ENCODE measurements around the gene DLGAP4. TPM values are rescaled to one million over a fixed set of nuclear protein-coding genes. Genes with fewer than 3 reads are reported as not detected.

Gene DLGAP4
- total RNA-seq, 2 donors from 2014 or later: 33.9 to 45.4 TPM

- H3K9me3 ChIP-seq (ENCODE audit: control insufficient read depth, low read length, poor library complexity, severe bottlenecking): no peaks in the 10 kb centered on the region
- no peak overlapping the region for H3K27ac Mint-ChIP-seq
- no peaks in the 10 kb centered on the region for H3K4me1 Mint-ChIP-seq
- DNase-seq (no peak), ATAC-seq (no peak)
- H3K27me3 Mint-ChIP-seq: no peaks in the 10 kb centered on the region
- H3K4me3 Mint-ChIP-seq: no peak overlapping the region
- no peaks in the 10 kb centered on the region for H3K36me3 Mint-ChIP-seq (ENCODE audit: low read depth)
Measured at GRCh38 chr20:36538026-36538722, 232.0 kb downstream of the DLGAP4 start.

GRCh38 chr20:36540551-36541211 lies 234.5 kb downstream of the DLGAP4 start:
- Mint-ChIP-seq H3K4me1 (no peaks in the 10 kb centered on the region), H3K27me3 (no peaks in the 10 kb centered on the region), H3K27ac (no peak overlapping the region), H3K36me3 (ENCODE audit: low read depth) (no peaks in the 10 kb centered on the region), H3K4me3 (peak overlapping the region; percentile 5)
- no peaks in the 10 kb centered on the region for H3K9me3 ChIP-seq (ENCODE audit: control insufficient read depth, low read length, poor library complexity, severe bottlenecking)
- DNase-seq (no peak), ATAC-seq (no peak)

- H3K27me3 Mint-ChIP-seq: no peaks in the 10 kb centered on the region
- DNase-seq (no peak), ATAC-seq (peak; percentile 39)
- H3K4me3 Mint-ChIP-seq: peak within 1 kb of the TSS; percentile 5
- peaks cover 3% of the 10 kb centered on the region for H3K4me1 Mint-ChIP-seq
- no peaks in the 10 kb centered on the region for H3K36me3 Mint-ChIP-seq (ENCODE audit: low read depth)
- no peak within 1 kb of the TSS for H3K27ac Mint-ChIP-seq
- H3K9me3 ChIP-seq (ENCODE audit: control insufficient read depth, low read length, poor library complexity, severe bottlenecking): no peaks in the 10 kb centered on the region
Measured at GRCh38 chr20:36541227-36541767, 235.2 kb downstream of the DLGAP4 start, which contains the start of gene MYL9. Gene MYL9 (plus strand): TSS chr20:36541519. CDS start chr20:36544885, 3,366 bp downstream.

DNA sequence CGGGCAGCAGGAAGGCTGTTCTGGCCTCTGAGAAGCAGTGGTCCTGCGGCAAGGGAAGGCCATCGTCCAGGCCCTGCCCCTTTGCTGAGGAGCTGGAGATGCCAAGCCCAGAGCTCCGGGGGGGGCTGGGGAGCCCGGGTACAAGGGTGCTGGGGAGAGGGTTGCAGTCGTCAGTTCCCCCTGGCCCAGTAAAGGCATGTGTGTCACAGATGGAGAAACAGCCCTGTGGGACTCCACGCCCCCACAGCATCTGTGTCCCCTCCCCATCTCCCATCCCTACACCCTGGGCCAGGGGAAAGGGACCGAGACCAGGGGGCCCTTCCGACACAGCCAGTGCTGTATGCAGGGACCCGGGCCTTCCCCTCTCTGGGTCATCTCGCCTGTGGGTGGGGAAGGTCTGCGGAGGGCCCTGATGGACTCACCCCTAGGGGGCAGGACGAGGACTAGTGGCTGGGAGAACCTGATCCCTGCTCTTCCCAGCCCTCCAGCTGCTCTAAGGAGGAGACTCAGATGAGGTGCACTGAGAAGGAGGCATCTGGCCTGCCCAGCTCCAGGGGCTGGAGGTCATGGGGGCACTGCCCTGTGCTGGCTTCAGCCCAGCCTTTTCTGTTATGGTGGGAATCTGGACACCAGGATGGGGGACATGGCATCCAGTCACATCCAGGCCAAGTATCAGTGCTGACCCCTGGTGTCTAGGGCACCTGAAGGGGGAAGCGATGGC lies 235.8 kb downstream of the DLGAP4 start:
- DNase-seq: no peak

DNA sequence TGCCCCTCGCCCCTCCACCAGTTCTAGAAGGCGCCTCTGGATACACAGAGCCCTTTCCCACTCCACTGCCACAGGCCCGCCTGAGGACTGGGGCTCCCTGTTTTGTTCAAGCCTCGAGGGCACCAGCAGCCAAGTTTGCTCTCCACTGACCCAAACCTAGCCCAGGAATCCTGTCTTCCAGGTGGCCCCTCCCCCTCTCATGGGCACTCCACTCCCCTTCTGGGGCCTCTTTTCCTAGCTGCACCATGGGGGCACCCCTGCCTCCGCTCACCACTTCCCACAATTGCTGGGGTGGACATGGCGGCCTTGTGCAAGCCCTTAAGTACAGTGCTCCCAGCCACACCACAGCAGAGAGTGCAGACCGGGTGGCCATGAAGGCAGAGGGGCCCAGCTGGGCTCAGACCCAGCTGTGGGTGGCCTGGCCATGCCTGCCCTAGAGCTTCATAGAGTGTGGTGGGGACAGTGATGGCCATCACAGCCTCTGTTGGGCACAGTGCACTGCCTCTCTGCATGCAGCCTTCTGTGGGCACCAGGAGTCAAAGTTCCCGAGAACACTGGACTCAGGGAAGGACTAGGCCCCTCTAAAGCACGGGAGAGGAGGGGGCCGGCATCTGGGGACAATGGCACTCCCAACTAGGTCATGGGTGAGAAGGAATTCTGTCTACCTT lies 236.5 kb downstream of the DLGAP4 start:
- ATAC-seq (no peak), DNase-seq (no peak)
- H3K9me3 ChIP-seq (ENCODE audit: control insufficient read depth, low read length, poor library complexity, severe bottlenecking): no peaks in the 10 kb centered on the region
- H3K27me3 Mint-ChIP-seq: no peaks in the 10 kb centered on the region
- H3K4me3 Mint-ChIP-seq: no peak overlapping the region
- no peaks in the 10 kb centered on the region for H3K36me3 Mint-ChIP-seq (ENCODE audit: low read depth)
- peak overlapping the region; percentile 34 for H3K27ac Mint-ChIP-seq
- peaks cover 3% of the 10 kb centered on the region for H3K4me1 Mint-ChIP-seq

More for the DNA sequence above, 235.8 kb downstream of the DLGAP4 start:
- no peak for ATAC-seq
- no peaks in the 10 kb centered on the region for H3K27me3 Mint-ChIP-seq
- peaks cover 3% of the 10 kb centered on the region for H3K4me1 Mint-ChIP-seq
- H3K4me3 Mint-ChIP-seq: no peak overlapping the region
- H3K27ac Mint-ChIP-seq: no peak overlapping the region
- no peaks in the 10 kb centered on the region for H3K36me3 Mint-ChIP-seq (ENCODE audit: low read depth)
- H3K9me3 ChIP-seq (ENCODE audit: control insufficient read depth, low read length, poor library complexity, severe bottlenecking): no peaks in the 10 kb centered on the region

GRCh38 chr20:36543184-36544133 lies 237.3 kb downstream of the DLGAP4 start:
- Mint-ChIP-seq H3K27ac (peak overlapping the region; percentile 34), H3K27me3 (no peaks in the 10 kb centered on the region), H3K4me3 (no peak overlapping the region), H3K36me3 (ENCODE audit: low read depth) (no peaks in the 10 kb centered on the region), H3K4me1 (peaks cover 3% of the 10 kb centered on the region)
- DNase-seq (no peak), ATAC-seq (no peak)
- no peaks in the 10 kb centered on the region for H3K9me3 ChIP-seq (ENCODE audit: control insufficient read depth, low read length, poor library complexity, severe bottlenecking)

GRCh38 chr20:36544134-36545018 lies 238.2 kb downstream of the DLGAP4 start:
- ATAC-seq: no peak
- Mint-ChIP-seq H3K4me3 (no peak overlapping the region), H3K4me1 (peaks cover 3% of the 10 kb centered on the region)

GRCh38 chr20:36546111-36546736 lies 240.1 kb downstream of the DLGAP4 start:
- DNase-seq (no peak), ATAC-seq (no peak)
- no peaks in the 10 kb centered on the region for H3K36me3 Mint-ChIP-seq (ENCODE audit: low read depth)
- H3K27ac Mint-ChIP-seq: no peak overlapping the region
- no peak overlapping the region for H3K4me3 Mint-ChIP-seq
- peaks cover 5% of the 10 kb centered on the region for H3K4me1 Mint-ChIP-seq
- no peaks in the 10 kb centered on the region for H3K9me3 ChIP-seq (ENCODE audit: control insufficient read depth, low read length, poor library complexity, severe bottlenecking)
- H3K27me3 Mint-ChIP-seq: no peaks in the 10 kb centered on the region

More at GRCh38 chr20:36544134-36545018, 238.2 kb downstream of the DLGAP4 start:
- Mint-ChIP-seq H3K27ac (peak overlapping the region; percentile 34), H3K36me3 (ENCODE audit: low read depth) (no peaks in the 10 kb centered on the region), H3K27me3 (no peaks in the 10 kb centered on the region)
- no peaks in the 10 kb centered on the region for H3K9me3 ChIP-seq (ENCODE audit: control insufficient read depth, low read length, poor library complexity, severe bottlenecking)
- DNase-seq: no peak

DNA sequence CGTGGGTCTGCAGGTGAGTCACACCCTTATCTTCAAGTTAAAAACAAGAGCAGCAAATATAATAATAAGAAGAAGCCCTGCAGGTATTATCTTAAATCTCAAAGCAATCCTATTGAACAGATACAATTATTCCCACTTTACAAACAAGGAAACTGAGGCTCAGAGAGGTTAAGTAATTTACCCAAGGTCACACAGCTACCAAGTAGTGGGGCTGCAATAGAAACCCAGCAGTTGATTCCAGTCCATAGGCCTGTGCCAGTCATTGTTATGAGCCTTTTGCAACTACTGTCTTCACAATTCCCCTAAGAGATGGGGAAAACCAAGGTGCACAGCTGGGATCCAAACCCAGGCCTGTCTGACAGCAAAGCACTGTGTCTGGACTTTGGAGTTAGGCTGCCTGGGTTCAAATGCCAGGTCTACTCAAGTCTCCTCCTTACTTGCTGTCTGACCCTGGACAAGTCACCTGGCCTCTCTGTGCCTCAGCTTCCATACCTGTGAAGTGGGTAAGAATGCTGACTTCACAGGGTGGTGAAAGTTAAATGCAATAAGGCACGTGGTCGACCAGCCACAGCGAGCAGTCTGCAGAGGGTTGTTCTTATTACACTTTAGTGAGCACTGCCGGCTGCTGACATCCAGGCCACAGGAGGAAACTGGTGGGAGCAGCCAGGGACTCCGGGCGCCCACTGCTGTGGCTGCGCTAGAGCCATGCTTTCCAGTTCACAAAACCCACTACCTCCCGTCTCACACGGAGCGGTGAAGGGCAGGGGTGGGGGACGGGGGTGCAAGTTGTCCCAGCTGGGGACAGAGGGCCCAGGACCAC lies 241.3 kb downstream of the DLGAP4 start:
- H3K9me3 ChIP-seq (ENCODE audit: control insufficient read depth, low read length, poor library complexity, severe bottlenecking): no peaks in the 10 kb centered on the region
- Mint-ChIP-seq H3K4me1 (peaks cover 5% of the 10 kb centered on the region), H3K36me3 (ENCODE audit: low read depth) (no peaks in the 10 kb centered on the region), H3K27me3 (no peaks in the 10 kb centered on the region), H3K4me3 (no peak overlapping the region), H3K27ac (no peak overlapping the region)
- DNase-seq (no peak), ATAC-seq (no peak)

DNA sequence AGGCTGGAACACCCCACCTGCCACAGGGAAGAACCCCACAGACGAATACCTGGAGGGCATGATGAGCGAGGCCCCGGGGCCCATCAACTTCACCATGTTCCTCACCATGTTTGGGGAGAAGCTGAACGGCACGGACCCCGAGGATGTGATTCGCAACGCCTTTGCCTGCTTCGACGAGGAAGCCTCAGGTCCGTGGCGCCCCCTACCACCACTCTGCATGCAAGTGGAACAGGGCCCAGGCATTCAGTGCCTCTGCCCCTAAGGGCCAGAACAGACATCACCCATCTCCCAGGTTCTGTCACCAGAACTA lies 241.8 kb downstream of the DLGAP4 start:
- no peak overlapping the region for H3K27ac Mint-ChIP-seq
- H3K36me3 Mint-ChIP-seq (ENCODE audit: low read depth): no peaks in the 10 kb centered on the region
- ATAC-seq: no peak
- H3K4me1 Mint-ChIP-seq: peaks cover 5% of the 10 kb centered on the region
- no peaks in the 10 kb centered on the region for H3K27me3 Mint-ChIP-seq
- H3K4me3 Mint-ChIP-seq: no peak overlapping the region
- DNase-seq: no peak
- H3K9me3 ChIP-seq (ENCODE audit: control insufficient read depth, low read length, poor library complexity, severe bottlenecking): no peaks in the 10 kb centered on the region
